ENCODE results near the gene CAPN14.

The CAPN14 gene

DNA sequence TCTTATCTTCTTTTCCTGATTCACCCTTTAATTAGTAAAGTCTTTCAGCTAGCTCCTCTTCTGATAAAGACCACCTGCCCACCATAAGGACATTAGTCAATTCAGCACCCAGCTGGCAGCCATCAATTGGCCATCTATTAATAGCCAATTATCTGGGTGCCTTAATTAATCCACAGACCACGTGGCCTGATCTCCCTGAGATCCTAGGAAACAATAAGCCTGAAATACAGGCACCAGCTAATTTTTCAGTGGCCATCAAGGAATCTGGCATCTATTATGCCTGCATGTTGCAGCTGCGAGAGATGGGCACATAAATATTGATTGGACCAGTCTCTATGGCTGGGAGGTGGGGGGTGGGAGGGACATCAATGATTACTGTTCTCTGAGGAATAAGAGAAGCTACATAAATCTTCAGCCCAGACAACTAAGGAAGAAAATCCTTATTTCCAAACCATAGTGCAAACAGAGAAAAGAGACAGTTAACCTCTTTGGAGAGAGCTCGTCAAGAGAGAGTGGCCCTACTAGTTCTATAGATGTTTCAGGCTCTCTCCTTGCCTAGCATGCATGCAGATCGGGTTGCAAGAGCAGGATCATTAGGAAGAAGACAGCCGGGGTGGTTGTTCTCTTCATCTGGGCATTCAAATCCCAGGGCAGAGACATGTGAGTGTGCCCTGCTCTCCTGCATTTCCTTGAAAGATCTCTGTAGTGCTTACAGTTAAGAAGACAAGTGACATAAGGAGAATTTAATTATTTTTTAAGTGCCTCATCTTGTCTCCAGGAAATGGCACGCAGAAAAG lies 87.7 kb downstream of the CAPN14 start:
- TF ChIP-seq ELF4 (IDR thresholded peaks at IDR 0.05) (no peak), NFRKB (IDR thresholded peaks at IDR 0.05) (no peak), L3MBTL2 (conservative IDR thresholded peaks at IDR 0.05) (no peak), FOXA1 (IDR thresholded peaks at IDR 0.05) (no peak)
- TF ChIP-seq, protein P1, sequence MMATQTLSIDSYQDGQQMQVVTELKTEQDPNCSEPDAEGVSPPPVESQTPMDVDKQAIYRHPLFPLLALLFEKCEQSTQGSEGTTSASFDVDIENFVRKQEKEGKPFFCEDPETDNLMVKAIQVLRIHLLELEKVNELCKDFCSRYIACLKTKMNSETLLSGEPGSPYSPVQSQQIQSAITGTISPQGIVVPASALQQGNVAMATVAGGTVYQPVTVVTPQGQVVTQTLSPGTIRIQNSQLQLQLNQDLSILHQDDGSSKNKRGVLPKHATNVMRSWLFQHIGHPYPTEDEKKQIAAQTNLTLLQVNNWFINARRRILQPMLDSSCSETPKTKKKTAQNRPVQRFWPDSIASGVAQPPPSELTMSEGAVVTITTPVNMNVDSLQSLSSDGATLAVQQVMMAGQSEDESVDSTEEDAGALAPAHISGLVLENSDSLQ (IDR thresholded peaks at IDR 0.05), result no peak
- POLR2A ChIA-PET, result no interaction called here
- CTCF ChIA-PET, result interaction anchor here (0.6 kb wide), 1 partner anchor 10 kb away, joined by 3 read pairs; no protein-coding TSS in a partner anchor
- no peak for DNase-seq (ENCODE audit: extremely low spot score)

GRCh38 chr2:31127931-31128330 lies 89.4 kb downstream of the CAPN14 start:
- ChIA-PET POLR2A (no interaction called here), CTCF (no interaction called here)
- TF ChIP-seq ARNT (IDR thresholded peaks at IDR 0.05), result no peak
- no peak for TF ChIP-seq NFRKB (IDR thresholded peaks at IDR 0.05)
- TF ChIP-seq BHLHE40 (IDR thresholded peaks at IDR 0.05; ENCODE audit: borderline replicate concordance), result no peak
- no peak for TF ChIP-seq SP1 (IDR thresholded peaks at IDR 0.05)
- no peak for TF ChIP-seq FOXM1 (IDR thresholded peaks at IDR 0.05; ENCODE audit: borderline replicate concordance)
- no peak for TF ChIP-seq FOXA1 (IDR thresholded peaks at IDR 0.05)
- TF ChIP-seq SUZ12 (IDR thresholded peaks at IDR 0.05), result no peak
- no peak for DNase-seq (ENCODE audit: extremely low spot score)

DNA sequence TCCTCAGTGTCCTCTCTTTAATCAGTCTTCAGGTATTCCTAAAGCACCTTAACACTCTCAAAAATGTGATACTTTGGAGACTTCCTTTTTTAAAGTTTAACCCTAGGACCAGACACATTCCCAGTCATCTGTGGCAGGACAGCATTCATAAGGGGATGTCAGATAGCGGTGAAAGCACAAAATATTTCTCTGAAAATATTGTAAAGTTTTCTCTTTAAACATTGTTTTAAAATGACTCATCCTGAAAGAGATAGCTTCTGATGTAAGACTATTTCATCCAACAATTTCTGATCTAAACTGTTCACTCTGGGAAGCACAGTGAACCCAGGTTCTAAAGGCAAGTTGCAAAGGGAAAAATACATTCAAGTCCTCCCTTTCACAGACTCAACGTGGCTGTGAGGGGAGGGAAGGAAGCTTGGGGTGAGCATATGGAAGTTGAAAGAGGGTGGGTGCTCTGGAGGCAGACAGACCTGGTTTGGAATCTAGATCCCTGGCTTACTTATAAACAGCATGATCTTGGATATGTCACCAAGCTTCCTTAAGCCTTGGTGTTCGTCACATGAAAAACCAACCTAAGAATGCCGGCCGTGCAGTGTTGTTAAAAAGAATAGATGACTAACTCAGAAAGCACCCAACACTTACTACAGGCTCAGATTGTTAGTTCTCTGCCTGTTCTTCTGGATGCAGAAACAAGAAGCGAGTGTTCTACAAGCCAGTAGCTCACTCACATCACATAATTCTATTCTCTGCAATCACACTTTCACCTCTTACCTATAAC lies 91.2 kb downstream of the CAPN14 start:
- ChIA-PET CTCF (no interaction called here), POLR2A (no interaction called here)
- no peak for DNase-seq (ENCODE audit: extremely low spot score)
- TF ChIP-seq HDGF (IDR thresholded peaks at IDR 0.05; ENCODE audit: borderline replicate concordance), result no peak
- TF ChIP-seq SUZ12 (IDR thresholded peaks at IDR 0.05), result no peak
- TF ChIP-seq FOXM1 (IDR thresholded peaks at IDR 0.05; ENCODE audit: borderline replicate concordance), result no peak
- no peak for TF ChIP-seq SP1 (IDR thresholded peaks at IDR 0.05)
- TF ChIP-seq ZNF384 (IDR thresholded peaks at IDR 0.05), result no peak
- no peak for TF ChIP-seq ELF4 (IDR thresholded peaks at IDR 0.05)
- no peak for TF ChIP-seq FOXK2 (IDR thresholded peaks at IDR 0.05)
- no peak for TF ChIP-seq LEF1 (IDR thresholded peaks at IDR 0.05; ENCODE audit: borderline replicate concordance)
- TF ChIP-seq BHLHE40 (IDR thresholded peaks at IDR 0.05; ENCODE audit: borderline replicate concordance), result no peak
- no peak for TF ChIP-seq L3MBTL2 (conservative IDR thresholded peaks at IDR 0.05)
- TF ChIP-seq ARNT (IDR thresholded peaks at IDR 0.05), result no peak
- TF ChIP-seq NFRKB (IDR thresholded peaks at IDR 0.05), result no peak
- no peak for TF ChIP-seq FOXA1 (IDR thresholded peaks at IDR 0.05)
- TF ChIP-seq, protein P1 (IDR thresholded peaks at IDR 0.05), result no peak
- TF ChIP-seq CTBP1 (IDR thresholded peaks at IDR 0.05; ENCODE audit: borderline replicate concordance), result no peak
- no peak for TF ChIP-seq TARDBP (IDR thresholded peaks at IDR 0.05)

DNA sequence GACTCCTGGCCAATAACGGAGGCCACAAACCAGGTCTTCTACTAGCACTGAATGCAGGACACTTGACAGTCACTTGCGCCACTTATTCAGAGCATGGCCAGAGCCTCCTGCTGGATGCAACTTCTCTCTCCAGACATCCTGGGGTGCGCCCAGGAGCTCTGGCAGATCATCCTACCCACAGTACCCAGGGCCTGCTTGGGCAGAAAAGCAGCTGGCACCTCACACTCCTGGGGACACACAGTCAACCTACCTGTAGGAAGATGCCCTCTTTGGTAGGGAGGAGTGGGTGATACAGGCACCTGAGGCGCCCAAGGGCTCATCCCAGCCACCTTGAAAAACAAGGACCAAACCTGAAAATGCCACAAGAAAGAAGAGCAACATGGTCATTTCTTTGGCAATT lies 92.4 kb downstream of the CAPN14 start:
- no peak for DNase-seq (ENCODE audit: extremely low spot score)
- POLR2A ChIA-PET, result no interaction called here
- TF ChIP-seq LEF1 (IDR thresholded peaks at IDR 0.05; ENCODE audit: borderline replicate concordance), result no peak
- TF ChIP-seq SUZ12 (IDR thresholded peaks at IDR 0.05), result no peak
- TF ChIP-seq ZNF384 (IDR thresholded peaks at IDR 0.05), result no peak
- no peak for TF ChIP-seq TARDBP (IDR thresholded peaks at IDR 0.05)
- CTCF ChIA-PET, result no interaction called here
